SK-N-SH (cell line): ENCODE data around the gene L3MBTL1. TPM values are rescaled to one million over a fixed set of nuclear protein-coding genes. Genes with fewer than 3 reads are reported as not detected.

Source experiments
- CTCF ChIA-PET: fragments of 300-600, 350-600 bp; formaldehyde crosslinking; extraction: SDS; loops from one replicate; lab custom pipeline; 2021; lab: Yijun Ruan, JAX
- POLR2A ChIA-PET: fragments of 350-600 bp; sonication (Branson Sonifier 250); formaldehyde crosslinking; extraction: SDS; loops from one replicate; lab custom pipeline; 2020; ENCODE audit warnings: antibody characterized with exemption, inconsistent platforms; lab: Yijun Ruan, JAX
- DNase-seq: peaks from one replicate; pipeline ENCODE4 v3.0.0; 2012
- H2AFZ ChIP-seq: fragments of 200-600 bp; sonication (generic); 2 replicates; pipeline ENCODE4 v1.8.1; 2016; ENCODE audit warnings: antibody characterized with exemption, mild to moderate bottlenecking, low read depth
- H3F3A ChIP-seq: fragments of 200-600 bp; sonication (generic); replicated peaks from 2 replicates; pipeline ENCODE3; 2016; ENCODE audit warnings: antibody characterized with exemption, mild to moderate bottlenecking; ENCODE audit not compliant: insufficient read depth
- H3K27ac ChIP-seq, 2 experiments: fragments of 200-500 bp in 1 of 2; fragments of 200-600 bp in 1 of 2; sonication (Bioruptor generic) in 1 of 2; sonication (generic), shearing (Covaris generic) in 1 of 2; 2 replicates each; pipeline versions ENCODE4 v1.5.1 to v1.6.1; 2014 to 2016; ENCODE audit warnings: low read depth in 2 of 2, inconsistent platforms in 1 of 2, low read length in 1 of 2, mild to moderate bottlenecking in 1 of 2, mixed read lengths in 1 of 2
- H3K27me3 ChIP-seq: fragments of 200-600 bp; sonication (generic), shearing (Covaris generic); 2 replicates; pipeline ENCODE4 v1.6.1; 2016; ENCODE audit warnings: mixed run types; ENCODE audit not compliant: insufficient read depth
- H3K36me3 ChIP-seq, 2 experiments: fragments of 200-500 bp in 1 of 2; fragments of 200-600 bp in 1 of 2; sonication (Bioruptor generic) in 1 of 2; sonication (generic) in 1 of 2; replicated peaks in 1 of 2; 2 replicates each; pipeline versions ENCODE3 to v1.5.1; 2014 to 2016; ENCODE audit warnings: low read length in 1 of 2, mild to moderate bottlenecking in 1 of 2; ENCODE audit not compliant: insufficient read depth in 2 of 2, control insufficient read depth in 1 of 2
- H3K4me1 ChIP-seq, 2 experiments: fragments of 200-500 bp in 1 of 2; fragments of 200-600 bp in 1 of 2; sonication (Bioruptor generic) in 1 of 2; sonication (generic), shearing (Covaris generic) in 1 of 2; 2 replicates each; pipeline versions ENCODE4 v1.5.1 to v1.6.1; 2014 to 2016; ENCODE audit warnings: low read depth in 1 of 2, low read length in 1 of 2, mixed run types in 1 of 2; ENCODE audit not compliant: insufficient read depth in 2 of 2, control insufficient read depth in 1 of 2
- H3K4me2 ChIP-seq: fragments of 200-600 bp; sonication (generic), shearing (Covaris generic); 2 replicates; pipeline ENCODE4 v1.6.1; 2017; ENCODE audit warnings: mixed run types
- H3K4me3 ChIP-seq, 2 experiments: fragments of 200-500 bp in 1 of 2; fragments of 200-600 bp in 1 of 2; sonication (Bioruptor generic) in 1 of 2; sonication (generic), shearing (Covaris generic) in 1 of 2; 2 replicates each; pipeline versions ENCODE4 v1.5.1 to v1.8.1; 2014 to 2016; ENCODE audit warnings: low read depth in 2 of 2, inconsistent platforms in 1 of 2, low read length in 1 of 2, mild to moderate bottlenecking in 1 of 2, mixed read lengths in 1 of 2, moderate library complexity in 1 of 2
- H3K79me2 ChIP-seq: fragments of 200-600 bp; sonication (generic); 2 replicates; pipeline ENCODE4 v1.8.1; 2017; ENCODE audit warnings: mild to moderate bottlenecking; ENCODE audit not compliant: insufficient read depth
- H3K9ac ChIP-seq: fragments of 200-600 bp; sonication (generic); 2 replicates; pipeline ENCODE4 v1.6.1; 2017; ENCODE audit warnings: mixed run types
- H3K9me2 ChIP-seq: fragments of 200-600 bp; sonication (generic); 2 replicates; pipeline ENCODE4 v1.6.1; 2017; ENCODE audit warnings: mixed run types
- H3K9me3 ChIP-seq: fragments of 200-600 bp; sonication (generic); 2 replicates; pipeline ENCODE4 v1.6.1; 2017; ENCODE audit warnings: mixed run types, mild to moderate bottlenecking, moderate library complexity
- H4K20me1 ChIP-seq: fragments of 200-600 bp; sonication (generic); 2 replicates; pipeline ENCODE4 v1.6.1; 2017; ENCODE audit warnings: mild to moderate bottlenecking, mixed run types; ENCODE audit not compliant: insufficient read depth
- CTCF ChIP-seq: fragments of 200-600 bp; sonication (generic); IDR thresholded peaks from 2 replicates; pipeline ENCODE4 v1.6.1; 2017; ENCODE audit warnings: antibody characterized with exemption, mild to moderate bottlenecking, moderate library complexity
- EP300 ChIP-seq, 2 experiments: IDR thresholded peaks; 2 replicates each; pipeline versions ENCODE4 v1.4.0 to v1.6.1; 2012; ENCODE audit warnings: borderline replicate concordance in 1 of 2, low read depth in 1 of 2, low read length in 1 of 2
- EZH2phosphoT487 ChIP-seq: fragments of 200-600 bp; sonication (generic); IDR thresholded peaks from 2 replicates; pipeline ENCODE4 v1.6.1; 2017; ENCODE audit warnings: low read depth, mixed run types, mild to moderate bottlenecking, antibody characterized with exemption, moderate library complexity, borderline replicate concordance
- FOSL2 ChIP-seq: IDR thresholded peaks from 2 replicates; pipeline ENCODE4 v1.4.0; 2012; ENCODE audit warnings: low read depth, mild to moderate bottlenecking, moderate library complexity, borderline replicate concordance
- FOXJ3 ChIP-seq: sonication (generic); formaldehyde crosslinking; IDR thresholded peaks from 2 replicates; pipeline ENCODE4 v1.5.1; 2020; ENCODE audit warnings: mild to moderate bottlenecking, missing genetic modification reagents
- FOXM1 ChIP-seq: IDR thresholded peaks from 2 replicates; pipeline ENCODE4 v1.4.0; 2012; ENCODE audit warnings: low read depth, mild to moderate bottlenecking
- GATA2 ChIP-seq: sonication (generic); formaldehyde crosslinking; IDR thresholded peaks from 2 replicates; pipeline ENCODE4 v1.5.0; 2020; ENCODE audit warnings: mild to moderate bottlenecking, missing genetic modification reagents
- MEF2A ChIP-seq: IDR thresholded peaks from 2 replicates; pipeline ENCODE4 v1.4.0; 2012; ENCODE audit warnings: low read depth, borderline replicate concordance
- MXI1 ChIP-seq: IDR thresholded peaks from 2 replicates; pipeline ENCODE4 v1.6.1; 2012; ENCODE audit warnings: mild to moderate bottlenecking, low read depth, low read length, improper control_type of control experiment
- RAD21 ChIP-seq: IDR thresholded peaks from 2 replicates; pipeline ENCODE4 v1.6.1; 2012; ENCODE audit warnings: mild to moderate bottlenecking, low read length
- RCOR1 ChIP-seq: fragments of 150-350 bp; IDR thresholded peaks from 2 replicates; pipeline ENCODE4 v1.6.1; 2017; ENCODE audit warnings: antibody characterized with exemption, low read length
- TCF12 ChIP-seq: IDR thresholded peaks from 2 replicates; pipeline ENCODE4 v1.4.0; 2012
- TEAD4 ChIP-seq: IDR thresholded peaks from 2 replicates; pipeline ENCODE4 v1.4.0; 2012; ENCODE audit warnings: mild to moderate bottlenecking, borderline replicate concordance; ENCODE audit not compliant: insufficient read depth
- WGBS: methylation state at CpG from one replicate; pipeline ENCODE4 v1.1.6; 2017; ENCODE audit warnings: low lambda C conversion rate; 5-methylcytosine and 5-hydroxymethylcytosine counted together
- polyA plus RNA-seq, 3 experiments: library from polyadenylated mRNA; depleted of rRNA; stranded (reverse); fragments of >200 nt; gene quantifications; 2 replicates each; pipeline ENCODE4 v1.2.3, GENCODE V29; 2012

L3MBTL1 gene
- polyA plus RNA-seq, 1 of the 3 experiments (the other 2 are of a cell fraction), result 8.9 TPM

GRCh38 chr20:43542674-43543073 lies 35.2 kb downstream of the L3MBTL1 start:
- no peaks in the 10 kb centered on the region for H3K9me2 ChIP-seq
- no peak for TF ChIP-seq EP300 (IDR thresholded peaks at IDR 0.05; ENCODE audit: borderline replicate concordance in 1 of 2, low read depth in 1 of 2, low read length in 1 of 2)
- TF ChIP-seq FOXJ3 (CRISPR knock-in tag), result no peak
- ChIA-PET POLR2A (interaction anchor here (0.6 kb wide), 1 partner anchor 168 kb away, joined by 3 read pairs; no protein-coding TSS in a partner anchor), CTCF (interaction anchor here (0.6 to 2.0 kb wide), 3 partner anchors 12 to 641 kb away, joined by 3 to 5 read pairs (median 4); no protein-coding TSS in a partner anchor)
- H3K9ac ChIP-seq, result no peak overlapping the region
- no peak overlapping the region for H3K4me3 ChIP-seq
- H3K9me3 ChIP-seq, result no peaks in the 10 kb centered on the region
- peaks cover 4% of the 10 kb centered on the region for H3F3A ChIP-seq
- DNase-seq, result no peak
- H4K20me1 ChIP-seq, result no peaks in the 10 kb centered on the region
- H3K36me3 ChIP-seq, result peaks cover 0 to 3% of the 10 kb centered on the region in 2 experiments
- H3K4me2 ChIP-seq, result no peak overlapping the region
- no peak overlapping the region for H3K27ac ChIP-seq
- 66% methylated on average over 4 of the region's 4 CpGs for WGBS
- no peaks in the 10 kb centered on the region; a peak in 1 of 4 replicates for H3K4me1 ChIP-seq
- no peak overlapping the region for H2AFZ ChIP-seq
- no peaks in the 10 kb centered on the region for H3K27me3 ChIP-seq
- no peaks in the 10 kb centered on the region for H3K79me2 ChIP-seq

GRCh38 chr20:43543138-43543537 lies 35.6 kb downstream of the L3MBTL1 start:
- H3K79me2 ChIP-seq, result no peaks in the 10 kb centered on the region
- H2AFZ ChIP-seq, result no peak overlapping the region
- no peaks in the 10 kb centered on the region for H3K27me3 ChIP-seq
- no peak overlapping the region for H3K27ac ChIP-seq
- H3F3A ChIP-seq, result peaks cover 4% of the 10 kb centered on the region
- H3K4me1 ChIP-seq, result no peaks in the 10 kb centered on the region; a peak in 1 of 4 replicates
- H3K9me2 ChIP-seq, result no peaks in the 10 kb centered on the region
- no peaks in the 10 kb centered on the region for H3K9me3 ChIP-seq
- no peak overlapping the region for H3K4me3 ChIP-seq
- no peak for DNase-seq
- 72% methylated on average over 5 of the region's 5 CpGs for WGBS
- CTCF ChIA-PET, result interaction anchor here (0.7 kb wide), 1 partner anchor 12 kb away, joined by 4 read pairs; no protein-coding TSS in a partner anchor
- no peaks in the 10 kb centered on the region for H4K20me1 ChIP-seq
- POLR2A ChIA-PET, result interaction anchor here (0.6 kb wide), 1 partner anchor 168 kb away, joined by 3 read pairs; no protein-coding TSS in a partner anchor
- no peak for TF ChIP-seq TEAD4
- no peak for TF ChIP-seq EZH2phosphoT487
- TF ChIP-seq MXI1, result no peak
- no peak for TF ChIP-seq RCOR1
- no peak for TF ChIP-seq MEF2A
- TF ChIP-seq CTCF, result no peak
- no peak for TF ChIP-seq RAD21
- no peak for TF ChIP-seq EP300 (IDR thresholded peaks at IDR 0.05; ENCODE audit: borderline replicate concordance in 1 of 2, low read depth in 1 of 2, low read length in 1 of 2)
- TF ChIP-seq FOXM1, result no peak
- no peak for TF ChIP-seq TCF12
- TF ChIP-seq GATA2, result no peak
- no peak for TF ChIP-seq FOSL2
- no peak for TF ChIP-seq FOXJ3 (CRISPR knock-in tag)
- no peak overlapping the region for H3K4me2 ChIP-seq
- peaks cover 0 to 3% of the 10 kb centered on the region in 2 experiments for H3K36me3 ChIP-seq
- no peak overlapping the region for H3K9ac ChIP-seq
